Dendritic cell treated with granulocyte-macrophage colony-stimulating factor and Interleukin-4, amounts not matched to agents 40 ng/mL and 50 ng/mL, for 4 days (primary cell): Measurements from ENCODE around the gene CASZ1.

Experiments used
- H3K27ac Mint-ChIP-seq: one replicate; pipeline ENCODE4 v1.8.0; 2022; ENCODE audit warnings: mild to moderate bottlenecking, mixed read lengths
- H3K27me3 Mint-ChIP-seq: one replicate; pipeline ENCODE4 v1.8.0; 2022; ENCODE audit warnings: mild to moderate bottlenecking, mixed read lengths
- H3K36me3 Mint-ChIP-seq: one replicate; pipeline ENCODE4 v1.8.0; 2022; ENCODE audit warnings: low read depth, mixed read lengths
- H3K4me1 Mint-ChIP-seq: one replicate; pipeline ENCODE4 v1.8.0; 2022; ENCODE audit warnings: low read depth, mixed read lengths
- H3K4me3 Mint-ChIP-seq: one replicate; pipeline ENCODE4 v1.8.0; 2022; ENCODE audit warnings: mild to moderate bottlenecking, moderate library complexity, mixed read lengths
- H3K9me3 Mint-ChIP-seq: one replicate; pipeline ENCODE4 v1.8.0; 2022; ENCODE audit warnings: mixed read lengths
- intact Hi-C: fragments of 100-400 bp; cut with micrococcal nuclease; formaldehyde crosslinking; loops from one replicate; pipeline ENCODE4 v1.15.0; 2022

Gene CASZ1

GRCh38 chr1:10703702-10704101 lies 92.7 kb downstream of the CASZ1 start:
- H3K9me3 Mint-ChIP-seq: no peaks in the 10 kb centered on the region
- H3K27ac Mint-ChIP-seq: no peak overlapping the region
- peaks cover 15% of the 10 kb centered on the region for H3K27me3 Mint-ChIP-seq
- H3K4me1 Mint-ChIP-seq: no peaks in the 10 kb centered on the region
- H3K36me3 Mint-ChIP-seq: no peaks in the 10 kb centered on the region
- intact Hi-C loops: no loop called here
- H3K4me3 Mint-ChIP-seq: no peak overlapping the region

GRCh38 chr1:10701145-10701544 lies 95.3 kb downstream of the CASZ1 start:
- Mint-ChIP-seq H3K27me3 (peaks cover 24% of the 10 kb centered on the region), H3K36me3 (no peaks in the 10 kb centered on the region), H3K9me3 (no peaks in the 10 kb centered on the region), H3K4me3 (no peak overlapping the region), H3K27ac (no peak overlapping the region), H3K4me1 (no peaks in the 10 kb centered on the region)
- intact Hi-C loops: no loop called here

- H3K4me3 Mint-ChIP-seq: no peak overlapping the region
- peaks cover 6% of the 10 kb centered on the region for H3K4me1 Mint-ChIP-seq
- H3K9me3 Mint-ChIP-seq: no peaks in the 10 kb centered on the region
- H3K27me3 Mint-ChIP-seq: peaks cover 32% of the 10 kb centered on the region
- H3K27ac Mint-ChIP-seq: no peak overlapping the region
- intact Hi-C loops: no loop called here
- no peaks in the 10 kb centered on the region for H3K36me3 Mint-ChIP-seq
Observed at GRCh38 chr1:10699470-10699835, 97.0 kb downstream of the CASZ1 start.

- Mint-ChIP-seq H3K36me3 (no peaks in the 10 kb centered on the region), H3K4me1 (peaks cover 6% of the 10 kb centered on the region), H3K4me3 (no peak overlapping the region), H3K27ac (no peak overlapping the region), H3K27me3 (peaks cover 30% of the 10 kb centered on the region), H3K9me3 (no peaks in the 10 kb centered on the region)
- intact Hi-C loops: no loop called here
Observed at GRCh38 chr1:10698726-10699469, 97.5 kb downstream of the CASZ1 start.

GRCh38 chr1:10697621-10698160 lies 98.8 kb downstream of the CASZ1 start:
- intact Hi-C loops: no loop called here
- H3K27ac Mint-ChIP-seq: no peak overlapping the region
- no peaks in the 10 kb centered on the region for H3K9me3 Mint-ChIP-seq
- H3K27me3 Mint-ChIP-seq: peaks cover 32% of the 10 kb centered on the region
- no peaks in the 10 kb centered on the region for H3K36me3 Mint-ChIP-seq
- H3K4me1 Mint-ChIP-seq: peaks cover 14% of the 10 kb centered on the region
- no peak overlapping the region for H3K4me3 Mint-ChIP-seq

- no peak overlapping the region for H3K27ac Mint-ChIP-seq
- peaks cover 34% of the 10 kb centered on the region for H3K27me3 Mint-ChIP-seq
Observed at GRCh38 chr1:10696977-10697376, 99.5 kb downstream of the CASZ1 start.

GRCh38 chr1:10694633-10695627 lies 101.5 kb downstream of the CASZ1 start:
- intact Hi-C loops: loop anchor here (5.0 kb wide), 1 partner anchor 183 kb away; no protein-coding TSS in a partner anchor

More at GRCh38 chr1:10696977-10697376, 99.5 kb downstream of the CASZ1 start:
- Mint-ChIP-seq H3K36me3 (no peaks in the 10 kb centered on the region), H3K4me3 (no peak overlapping the region), H3K9me3 (no peaks in the 10 kb centered on the region), H3K4me1 (peaks cover 22% of the 10 kb centered on the region)
- intact Hi-C loops: no loop called here

GRCh38 chr1:10694274-10694632 lies 102.2 kb downstream of the CASZ1 start:
- Mint-ChIP-seq H3K36me3 (no peaks in the 10 kb centered on the region), H3K4me1 (peaks cover 25% of the 10 kb centered on the region), H3K9me3 (no peaks in the 10 kb centered on the region), H3K27me3 (peaks cover 31% of the 10 kb centered on the region), H3K4me3 (peak overlapping the region; percentile 58), H3K27ac (no peak overlapping the region)
- intact Hi-C loops: loop anchor here (5.0 kb wide), 1 partner anchor 182 kb away; no protein-coding TSS in a partner anchor

More at GRCh38 chr1:10694633-10695627, 101.5 kb downstream of the CASZ1 start:
- Mint-ChIP-seq H3K27me3 (peaks cover 34% of the 10 kb centered on the region), H3K36me3 (no peaks in the 10 kb centered on the region), H3K4me1 (peaks cover 25% of the 10 kb centered on the region), H3K4me3 (peak overlapping the region; percentile 68), H3K27ac (no peak overlapping the region), H3K9me3 (no peaks in the 10 kb centered on the region)

- Mint-ChIP-seq H3K27ac (peak overlapping the region; percentile 50), H3K4me1 (peaks cover 29% of the 10 kb centered on the region), H3K27me3 (peaks cover 31% of the 10 kb centered on the region), H3K36me3 (no peaks in the 10 kb centered on the region), H3K4me3 (peak overlapping the region; percentile 71), H3K9me3 (no peaks in the 10 kb centered on the region)
- intact Hi-C loops: loop anchor here (5.0 kb wide), 1 partner anchor 181 kb away; no protein-coding TSS in a partner anchor
Observed at GRCh38 chr1:10693497-10694273, 102.8 kb downstream of the CASZ1 start.

- Mint-ChIP-seq H3K9me3 (no peaks in the 10 kb centered on the region), H3K27me3 (peaks cover 34% of the 10 kb centered on the region), H3K36me3 (no peaks in the 10 kb centered on the region), H3K4me3 (peak overlapping the region; percentile 71), H3K27ac (peak overlapping the region; percentile 50), H3K4me1 (peaks cover 34% of the 10 kb centered on the region)
- intact Hi-C loops: loop anchor here (5.0 kb wide), 1 partner anchor 181 kb away; no protein-coding TSS in a partner anchor
Observed at GRCh38 chr1:10693152-10693496, 103.3 kb downstream of the CASZ1 start.

GRCh38 chr1:10692401-10693021 lies 103.9 kb downstream of the CASZ1 start:
- intact Hi-C loops: loop anchor here (5.0 kb wide), 1 partner anchor 180 kb away; no protein-coding TSS in a partner anchor
- H3K4me3 Mint-ChIP-seq: no peak overlapping the region
- peaks cover 41% of the 10 kb centered on the region for H3K4me1 Mint-ChIP-seq
- peaks cover 31% of the 10 kb centered on the region for H3K27me3 Mint-ChIP-seq
- H3K9me3 Mint-ChIP-seq: no peaks in the 10 kb centered on the region
- H3K36me3 Mint-ChIP-seq: no peaks in the 10 kb centered on the region
- H3K27ac Mint-ChIP-seq: no peak overlapping the region

GRCh38 chr1:10691740-10692125 lies 104.7 kb downstream of the CASZ1 start:
- H3K9me3 Mint-ChIP-seq: no peaks in the 10 kb centered on the region
- H3K27me3 Mint-ChIP-seq: peaks cover 24% of the 10 kb centered on the region
- no peak overlapping the region for H3K27ac Mint-ChIP-seq
- H3K36me3 Mint-ChIP-seq: no peaks in the 10 kb centered on the region
- H3K4me3 Mint-ChIP-seq: no peak overlapping the region
- peaks cover 44% of the 10 kb centered on the region for H3K4me1 Mint-ChIP-seq
- intact Hi-C loops: loop anchor here (5.0 kb wide), 1 partner anchor 179 kb away; no protein-coding TSS in a partner anchor
